HEK293 (cell line): ENCODE measurements around the gene PVALEF.
A peak's percentile ranks its signal among the peaks of the same experiment; 100 is the strongest.

Source experiments
- CTCF ChIA-PET: fragments of 350-600 bp; formaldehyde crosslinking; extraction: SDS; loops from one replicate; lab custom pipeline; 2021; ENCODE audit warnings: antibody characterized with exemption; lab: Yijun Ruan, JAX
- POLR2A ChIA-PET: fragments of 300-600 bp; formaldehyde crosslinking; extraction: SDS; loops from one replicate; lab custom pipeline; 2020; ENCODE audit warnings: antibody characterized with exemption, inconsistent platforms; lab: Yijun Ruan, JAX
- H3K27ac ChIP-seq: fragments of 200-500 bp; sonication (Bioruptor generic); 2 replicates; pipeline ENCODE4 v1.5.1; 2014; ENCODE audit warnings: low read depth, low read length, control low read depth, inconsistent platforms; ENCODE audit errors: extremely low read depth
- H3K36me3 ChIP-seq, 2 experiments: fragments of 200-500 bp in 1 of 2; sonication (Bioruptor generic) in 1 of 2; 1 replicate in 1 of 2; 2 replicates in 1 of 2; pipeline ENCODE4 v1.5.1; 2014 to 2017; ENCODE audit warnings: inconsistent platforms in 2 of 2, low read length in 2 of 2; ENCODE audit not compliant: control insufficient read depth in 2 of 2, insufficient read depth in 1 of 2
- H3K4me1 ChIP-seq: fragments of 200-500 bp; sonication (Bioruptor generic); 2 replicates; pipeline ENCODE4 v1.5.1; 2014; ENCODE audit warnings: mild to moderate bottlenecking, low read length, inconsistent platforms; ENCODE audit not compliant: control insufficient read depth, insufficient read depth
- H3K4me3 ChIP-seq: 2 replicates; pipeline ENCODE4 v1.5.1; 2011; ENCODE audit warnings: low read depth, mild to moderate bottlenecking, control low read depth, low read length, moderate library complexity
- H3K9me3 ChIP-seq: fragments of 200-500 bp; sonication (Bioruptor generic); 2 replicates; pipeline ENCODE4 v1.5.1; 2014; ENCODE audit warnings: low read depth, low read length, inconsistent platforms; ENCODE audit not compliant: control insufficient read depth, insufficient read depth
- GLIS1 ChIP-seq: fragments of 450-650 bp; formaldehyde crosslinking; IDR thresholded peaks from 2 replicates; pipeline ENCODE4 v1.5.1; 2016; ENCODE audit warnings: missing biosample characterization, missing genetic modification characterization
- GLIS2 ChIP-seq: fragments of 450-650 bp; formaldehyde crosslinking; IDR thresholded peaks from 2 replicates; pipeline ENCODE4 v1.5.1; 2016; ENCODE audit warnings: missing biosample characterization, missing genetic modification characterization
- IKZF3 ChIP-seq: fragments of 450-650 bp; IDR thresholded peaks from 2 replicates; pipeline ENCODE4 v1.5.0; 2018; ENCODE audit warnings: missing biosample characterization, mild to moderate bottlenecking, missing genetic modification characterization, moderate library complexity
- OSR2 ChIP-seq: fragments of 450-650 bp; formaldehyde crosslinking; IDR thresholded peaks from 2 replicates; pipeline ENCODE4 v1.5.1; 2016; ENCODE audit warnings: missing biosample characterization, missing genetic modification characterization
- YY2 ChIP-seq: fragments of 450-650 bp; formaldehyde crosslinking; IDR thresholded peaks from 2 replicates; pipeline ENCODE4 v1.5.1; 2016; ENCODE audit warnings: missing biosample characterization, missing genetic modification characterization
- ZBTB17 ChIP-seq: fragments of 450-650 bp; formaldehyde crosslinking; IDR thresholded peaks from 2 replicates; pipeline ENCODE4 v1.5.1; 2016; ENCODE audit warnings: missing biosample characterization, missing genetic modification characterization
- ZBTB21 ChIP-seq: fragments of 450-650 bp; formaldehyde crosslinking; IDR thresholded peaks from 2 replicates; pipeline ENCODE4 v1.5.1; 2017; ENCODE audit warnings: missing biosample characterization, missing genetic modification characterization
- ZNF138 ChIP-seq: fragments of 450-650 bp; formaldehyde crosslinking; IDR thresholded peaks from 2 replicates; pipeline ENCODE4 v1.5.1; 2016; ENCODE audit warnings: missing biosample characterization, missing genetic modification characterization, borderline replicate concordance
- ZNF155 ChIP-seq: fragments of 450-650 bp; formaldehyde crosslinking; IDR thresholded peaks from 2 replicates; pipeline ENCODE4 v1.5.1; 2016; ENCODE audit warnings: missing biosample characterization, missing genetic modification characterization
- ZNF248 ChIP-seq: fragments of 450-650 bp; formaldehyde crosslinking; IDR thresholded peaks from 2 replicates; pipeline ENCODE4 v1.5.1; 2017; ENCODE audit warnings: missing biosample characterization, missing genetic modification characterization
- ZNF366 ChIP-seq: fragments of 450-650 bp; formaldehyde crosslinking; conservative IDR thresholded peaks from 2 replicates; pipeline ENCODE4 v1.5.1; 2016; ENCODE audit warnings: missing biosample characterization, missing genetic modification characterization
- ZNF501 ChIP-seq: fragments of 450-650 bp; formaldehyde crosslinking; IDR thresholded peaks from 2 replicates; pipeline ENCODE4 v1.5.1; 2016; ENCODE audit warnings: missing biosample characterization, missing genetic modification characterization
- ZNF585B ChIP-seq: fragments of 450-650 bp; formaldehyde crosslinking; IDR thresholded peaks from 2 replicates; pipeline ENCODE4 v1.5.1; 2016; ENCODE audit warnings: missing biosample characterization, missing genetic modification characterization
- ZNF76 ChIP-seq: fragments of 450-650 bp; formaldehyde crosslinking; IDR thresholded peaks from 2 replicates; pipeline ENCODE4; 2016; ENCODE audit warnings: low read depth, missing biosample characterization, missing genetic modification characterization, borderline replicate concordance
- ZSCAN30 ChIP-seq: fragments of 450-650 bp; IDR thresholded peaks from 2 replicates; pipeline ENCODE4 v1.5.1; 2018; ENCODE audit warnings: missing biosample characterization, mild to moderate bottlenecking, missing genetic modification characterization, moderate library complexity
- TF ChIP-seq, protein P1 (sequence below): fragments of 450-650 bp; formaldehyde crosslinking; IDR thresholded peaks from 2 replicates; pipeline ENCODE4 v1.5.1; 2016; ENCODE audit warnings: missing biosample characterization, missing genetic modification characterization
- TF ChIP-seq, protein P2 (sequence below): fragments of 450-650 bp; formaldehyde crosslinking; IDR thresholded peaks from 2 replicates; pipeline ENCODE4 v1.5.1; 2016; ENCODE audit warnings: missing biosample characterization, missing genetic modification characterization
- TF ChIP-seq, protein P3 (sequence below): fragments of 450-650 bp; formaldehyde crosslinking; IDR thresholded peaks from 2 replicates; pipeline ENCODE4 v1.5.1; 2016; ENCODE audit warnings: missing biosample characterization, missing genetic modification characterization
- TF ChIP-seq, protein P4 (sequence below): fragments of 450-650 bp; formaldehyde crosslinking; IDR thresholded peaks from 2 replicates; pipeline ENCODE4 v1.5.1; 2017; ENCODE audit warnings: missing biosample characterization, missing genetic modification characterization
- TF ChIP-seq, protein P5 (sequence below): fragments of 450-650 bp; formaldehyde crosslinking; IDR thresholded peaks from 2 replicates; pipeline ENCODE4 v1.5.1; 2016; ENCODE audit warnings: missing biosample characterization, missing genetic modification characterization, borderline replicate concordance
- TF ChIP-seq, protein P6 (sequence below): fragments of 450-650 bp; formaldehyde crosslinking; IDR thresholded peaks from 2 replicates; pipeline ENCODE4 v1.5.1; 2017; ENCODE audit warnings: missing biosample characterization, mild to moderate bottlenecking, missing genetic modification characterization, moderate library complexity
- TF ChIP-seq, protein P7 (sequence below): fragments of 450-650 bp; formaldehyde crosslinking; IDR thresholded peaks from 2 replicates; pipeline ENCODE4 v1.5.1; 2017; ENCODE audit warnings: missing biosample characterization, missing genetic modification characterization

PVALEF gene

DNA sequence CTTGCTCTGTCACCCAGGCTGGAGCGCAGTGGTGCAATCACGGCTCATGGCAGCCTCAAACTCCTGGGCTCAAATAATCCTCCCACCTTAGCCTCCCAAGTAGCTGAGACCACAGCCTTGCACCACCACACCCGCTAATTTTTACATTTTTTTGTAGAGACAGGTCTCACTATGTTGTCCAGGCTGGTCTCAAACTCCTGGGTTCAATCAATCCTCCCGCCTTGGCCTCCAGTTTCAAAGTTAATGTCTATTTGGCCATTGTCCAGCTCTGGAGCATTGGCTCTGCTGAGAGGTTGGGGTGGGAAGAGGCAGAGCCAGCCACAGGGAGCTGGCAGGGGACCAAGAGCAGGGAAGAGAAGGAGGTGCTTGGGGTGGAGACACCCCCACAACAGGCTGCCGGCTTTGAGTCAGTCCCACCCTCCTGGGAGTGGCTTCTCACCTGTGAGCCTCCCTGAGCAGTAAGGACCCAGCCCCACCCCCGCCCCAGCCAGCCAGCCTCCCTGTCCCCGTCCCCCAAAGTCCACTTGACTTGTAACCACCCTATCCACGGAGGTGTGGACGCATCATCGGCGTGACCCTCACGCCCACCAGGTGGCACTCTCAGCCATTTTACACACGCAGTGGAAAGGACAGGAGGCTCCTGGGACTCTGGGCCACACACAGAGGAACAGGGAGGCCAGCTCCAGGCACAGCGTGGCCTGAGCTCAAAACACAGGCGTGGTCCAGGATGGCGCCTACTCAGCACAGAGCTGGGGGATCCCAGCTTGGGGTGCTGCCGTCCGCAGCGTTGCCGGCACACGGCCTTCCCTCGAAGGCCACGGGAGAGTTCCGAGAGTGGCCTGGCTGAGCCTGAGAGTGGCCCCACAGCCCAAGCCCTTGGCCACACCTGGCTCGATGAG lies 22.8 kb upstream of the PVALEF start (continued):
- TF ChIP-seq, protein P1, sequence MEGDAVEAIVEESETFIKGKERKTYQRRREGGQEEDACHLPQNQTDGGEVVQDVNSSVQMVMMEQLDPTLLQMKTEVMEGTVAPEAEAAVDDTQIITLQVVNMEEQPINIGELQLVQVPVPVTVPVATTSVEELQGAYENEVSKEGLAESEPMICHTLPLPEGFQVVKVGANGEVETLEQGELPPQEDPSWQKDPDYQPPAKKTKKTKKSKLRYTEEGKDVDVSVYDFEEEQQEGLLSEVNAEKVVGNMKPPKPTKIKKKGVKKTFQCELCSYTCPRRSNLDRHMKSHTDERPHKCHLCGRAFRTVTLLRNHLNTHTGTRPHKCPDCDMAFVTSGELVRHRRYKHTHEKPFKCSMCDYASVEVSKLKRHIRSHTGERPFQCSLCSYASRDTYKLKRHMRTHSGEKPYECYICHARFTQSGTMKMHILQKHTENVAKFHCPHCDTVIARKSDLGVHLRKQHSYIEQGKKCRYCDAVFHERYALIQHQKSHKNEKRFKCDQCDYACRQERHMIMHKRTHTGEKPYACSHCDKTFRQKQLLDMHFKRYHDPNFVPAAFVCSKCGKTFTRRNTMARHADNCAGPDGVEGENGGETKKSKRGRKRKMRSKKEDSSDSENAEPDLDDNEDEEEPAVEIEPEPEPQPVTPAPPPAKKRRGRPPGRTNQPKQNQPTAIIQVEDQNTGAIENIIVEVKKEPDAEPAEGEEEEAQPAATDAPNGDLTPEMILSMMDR, result peak; percentile 86
- TF ChIP-seq IKZF3 (tag by site-specific recombination) (0 out of 2 replicates have a peak, but pooled peaks have one; percentile 26), ZNF76 (tag by site-specific recombination) (peak; percentile 59; the same call in 1 of the 2 replicates), ZNF155 (tag by site-specific recombination) (no peak), ZNF366 (peak; percentile 57; the same call in 1 of the 2 replicates), GLIS1 (peak; percentile 76), ZNF501 (no peak), ZBTB17 (peak; percentile 17; the same call in 1 of the 2 replicates), GLIS2 (tag by site-specific recombination) (0 out of 2 replicates have a peak, but pooled peaks have one; percentile 61), ZNF585B (tag by site-specific recombination) (0 out of 2 replicates have a peak, but pooled peaks have one; percentile 14)
- TF ChIP-seq, protein P2, sequence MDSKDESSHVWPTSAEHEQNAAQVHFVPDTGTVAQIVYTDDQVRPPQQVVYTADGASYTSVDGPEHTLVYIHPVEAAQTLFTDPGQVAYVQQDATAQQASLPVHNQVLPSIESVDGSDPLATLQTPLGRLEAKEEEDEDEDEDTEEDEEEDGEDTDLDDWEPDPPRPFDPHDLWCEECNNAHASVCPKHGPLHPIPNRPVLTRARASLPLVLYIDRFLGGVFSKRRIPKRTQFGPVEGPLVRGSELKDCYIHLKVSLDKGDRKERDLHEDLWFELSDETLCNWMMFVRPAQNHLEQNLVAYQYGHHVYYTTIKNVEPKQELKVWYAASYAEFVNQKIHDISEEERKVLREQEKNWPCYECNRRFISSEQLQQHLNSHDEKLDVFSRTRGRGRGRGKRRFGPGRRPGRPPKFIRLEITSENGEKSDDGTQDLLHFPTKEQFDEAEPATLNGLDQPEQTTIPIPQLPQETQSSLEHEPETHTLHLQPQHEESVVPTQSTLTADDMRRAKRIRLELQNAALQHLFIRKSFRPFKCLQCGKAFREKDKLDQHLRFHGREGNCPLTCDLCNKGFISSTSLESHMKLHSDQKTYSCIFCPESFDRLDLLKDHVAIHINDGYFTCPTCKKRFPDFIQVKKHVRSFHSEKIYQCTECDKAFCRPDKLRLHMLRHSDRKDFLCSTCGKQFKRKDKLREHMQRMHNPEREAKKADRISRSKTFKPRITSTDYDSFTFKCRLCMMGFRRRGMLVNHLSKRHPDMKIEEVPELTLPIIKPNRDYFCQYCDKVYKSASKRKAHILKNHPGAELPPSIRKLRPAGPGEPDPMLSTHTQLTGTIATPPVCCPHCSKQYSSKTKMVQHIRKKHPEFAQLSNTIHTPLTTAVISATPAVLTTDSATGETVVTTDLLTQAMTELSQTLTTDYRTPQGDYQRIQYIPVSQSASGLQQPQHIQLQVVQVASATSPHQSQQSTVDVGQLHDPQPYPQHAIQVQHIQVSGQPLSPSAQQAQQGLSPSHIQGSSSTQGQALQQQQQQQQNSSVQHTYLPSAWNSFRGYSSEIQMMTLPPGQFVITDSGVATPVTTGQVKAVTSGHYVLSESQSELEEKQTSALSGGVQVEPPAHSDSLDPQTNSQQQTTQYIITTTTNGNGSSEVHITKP (tag by site-specific recombination), result peak; percentile 93
- TF ChIP-seq, protein P3, sequence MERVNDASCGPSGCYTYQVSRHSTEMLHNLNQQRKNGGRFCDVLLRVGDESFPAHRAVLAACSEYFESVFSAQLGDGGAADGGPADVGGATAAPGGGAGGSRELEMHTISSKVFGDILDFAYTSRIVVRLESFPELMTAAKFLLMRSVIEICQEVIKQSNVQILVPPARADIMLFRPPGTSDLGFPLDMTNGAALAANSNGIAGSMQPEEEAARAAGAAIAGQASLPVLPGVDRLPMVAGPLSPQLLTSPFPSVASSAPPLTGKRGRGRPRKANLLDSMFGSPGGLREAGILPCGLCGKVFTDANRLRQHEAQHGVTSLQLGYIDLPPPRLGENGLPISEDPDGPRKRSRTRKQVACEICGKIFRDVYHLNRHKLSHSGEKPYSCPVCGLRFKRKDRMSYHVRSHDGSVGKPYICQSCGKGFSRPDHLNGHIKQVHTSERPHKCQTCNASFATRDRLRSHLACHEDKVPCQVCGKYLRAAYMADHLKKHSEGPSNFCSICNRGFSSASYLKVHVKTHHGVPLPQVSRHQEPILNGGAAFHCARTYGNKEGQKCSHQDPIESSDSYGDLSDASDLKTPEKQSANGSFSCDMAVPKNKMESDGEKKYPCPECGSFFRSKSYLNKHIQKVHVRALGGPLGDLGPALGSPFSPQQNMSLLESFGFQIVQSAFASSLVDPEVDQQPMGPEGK (tag by site-specific recombination), result peak; percentile 74; the same call in 1 of the 2 replicates
- TF ChIP-seq, protein P4, sequence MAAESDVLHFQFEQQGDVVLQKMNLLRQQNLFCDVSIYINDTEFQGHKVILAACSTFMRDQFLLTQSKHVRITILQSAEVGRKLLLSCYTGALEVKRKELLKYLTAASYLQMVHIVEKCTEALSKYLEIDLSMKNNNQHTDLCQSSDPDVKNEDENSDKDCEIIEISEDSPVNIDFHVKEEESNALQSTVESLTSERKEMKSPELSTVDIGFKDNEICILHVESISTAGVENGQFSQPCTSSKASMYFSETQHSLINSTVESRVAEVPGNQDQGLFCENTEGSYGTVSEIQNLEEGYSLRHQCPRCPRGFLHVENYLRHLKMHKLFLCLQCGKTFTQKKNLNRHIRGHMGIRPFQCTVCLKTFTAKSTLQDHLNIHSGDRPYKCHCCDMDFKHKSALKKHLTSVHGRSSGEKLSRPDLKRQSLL (tag by site-specific recombination), result peak; percentile 71

DNA sequence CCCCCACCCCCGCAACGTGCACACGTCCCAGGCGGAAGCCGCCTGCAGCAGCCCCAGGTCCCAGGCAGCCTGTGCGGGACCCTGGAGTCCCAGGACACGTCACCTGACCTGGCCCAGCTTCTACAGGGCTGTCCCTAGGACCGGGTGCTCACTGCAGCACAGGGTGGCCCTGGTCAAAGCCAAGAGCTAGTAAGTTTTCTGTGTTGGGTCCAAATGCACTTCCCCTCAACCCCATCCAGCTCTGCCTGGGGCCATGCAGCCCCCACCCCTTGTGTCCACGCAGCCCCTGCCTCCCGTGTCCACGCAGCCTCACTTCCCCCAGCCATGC lies 22.1 kb upstream of the PVALEF start:
- Histone ChIP-seq H3K4me3 (no peak overlapping the region), H3K4me1 (no peaks in the 10 kb centered on the region), H3K27ac (no peak overlapping the region), H3K36me3 (no peaks in the 10 kb centered on the region), H3K9me3 (no peaks in the 10 kb centered on the region)
- ChIA-PET POLR2A (interaction anchor here (1.4 to 2.8 kb wide), 4 partner anchors 22 to 252 kb away, joined by 3 to 9 read pairs (median 4); partner anchors contain the start of genes AATK, BAHCC1, CEP131 and NDUFAF8), CTCF (interaction anchor here (0.6 to 3.6 kb wide), 21 partner anchors 9 to 559 kb away, joined by 3 to 42 read pairs (median 5); partner anchors contain the start of genes CEP131, NDUFAF8 and TEPSIN)
- TF ChIP-seq, protein P5, sequence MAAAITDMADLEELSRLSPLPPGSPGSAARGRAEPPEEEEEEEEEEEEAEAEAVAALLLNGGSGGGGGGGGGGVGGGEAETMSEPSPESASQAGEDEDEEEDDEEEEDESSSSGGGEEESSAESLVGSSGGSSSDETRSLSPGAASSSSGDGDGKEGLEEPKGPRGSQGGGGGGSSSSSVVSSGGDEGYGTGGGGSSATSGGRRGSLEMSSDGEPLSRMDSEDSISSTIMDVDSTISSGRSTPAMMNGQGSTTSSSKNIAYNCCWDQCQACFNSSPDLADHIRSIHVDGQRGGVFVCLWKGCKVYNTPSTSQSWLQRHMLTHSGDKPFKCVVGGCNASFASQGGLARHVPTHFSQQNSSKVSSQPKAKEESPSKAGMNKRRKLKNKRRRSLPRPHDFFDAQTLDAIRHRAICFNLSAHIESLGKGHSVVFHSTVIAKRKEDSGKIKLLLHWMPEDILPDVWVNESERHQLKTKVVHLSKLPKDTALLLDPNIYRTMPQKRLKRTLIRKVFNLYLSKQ, result no peak
- TF ChIP-seq, protein P6, sequence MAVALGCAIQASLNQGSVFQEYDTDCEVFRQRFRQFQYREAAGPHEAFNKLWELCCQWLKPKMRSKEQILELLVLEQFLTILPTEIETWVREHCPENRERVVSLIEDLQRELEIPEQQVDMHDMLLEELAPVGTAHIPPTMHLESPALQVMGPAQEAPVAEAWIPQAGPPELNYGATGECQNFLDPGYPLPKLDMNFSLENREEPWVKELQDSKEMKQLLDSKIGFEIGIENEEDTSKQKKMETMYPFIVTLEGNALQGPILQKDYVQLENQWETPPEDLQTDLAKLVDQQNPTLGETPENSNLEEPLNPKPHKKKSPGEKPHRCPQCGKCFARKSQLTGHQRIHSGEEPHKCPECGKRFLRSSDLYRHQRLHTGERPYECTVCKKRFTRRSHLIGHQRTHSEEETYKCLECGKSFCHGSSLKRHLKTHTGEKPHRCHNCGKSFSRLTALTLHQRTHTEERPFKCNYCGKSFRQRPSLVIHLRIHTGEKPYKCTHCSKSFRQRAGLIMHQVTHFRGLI (tag by site-specific recombination), result no peak
- TF ChIP-seq ZNF248 (tag by site-specific recombination) (no peak), ZBTB21 (no peak), ZSCAN30 (no peak), GLIS1 (no peak), OSR2 (tag by site-specific recombination) (no peak), YY2 (tag by site-specific recombination) (no peak), ZNF138 (no peak)
- TF ChIP-seq, protein P7, sequence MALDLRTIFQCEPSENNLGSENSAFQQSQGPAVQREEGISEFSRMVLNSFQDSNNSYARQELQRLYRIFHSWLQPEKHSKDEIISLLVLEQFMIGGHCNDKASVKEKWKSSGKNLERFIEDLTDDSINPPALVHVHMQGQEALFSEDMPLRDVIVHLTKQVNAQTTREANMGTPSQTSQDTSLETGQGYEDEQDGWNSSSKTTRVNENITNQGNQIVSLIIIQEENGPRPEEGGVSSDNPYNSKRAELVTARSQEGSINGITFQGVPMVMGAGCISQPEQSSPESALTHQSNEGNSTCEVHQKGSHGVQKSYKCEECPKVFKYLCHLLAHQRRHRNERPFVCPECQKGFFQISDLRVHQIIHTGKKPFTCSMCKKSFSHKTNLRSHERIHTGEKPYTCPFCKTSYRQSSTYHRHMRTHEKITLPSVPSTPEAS (tag by site-specific recombination), result no peak
